ENCODE measurements around the gene KLHL2. TPM values are rescaled to one million over a fixed set of nuclear protein-coding genes. Genes with fewer than 3 reads are reported as not detected.
"Not testable (repeated sequence)": the region's sequence is repeated elsewhere in the genome, so short reads cannot be mapped to it uniquely, and the experiment has no call there.

KLHL2 gene
- total and polyA plus RNA-seq, 2 donors (not counting 3 experiments of a cell fraction or from before 2014, with no cell fraction given): 9.9 to 22.1 TPM

DNA sequence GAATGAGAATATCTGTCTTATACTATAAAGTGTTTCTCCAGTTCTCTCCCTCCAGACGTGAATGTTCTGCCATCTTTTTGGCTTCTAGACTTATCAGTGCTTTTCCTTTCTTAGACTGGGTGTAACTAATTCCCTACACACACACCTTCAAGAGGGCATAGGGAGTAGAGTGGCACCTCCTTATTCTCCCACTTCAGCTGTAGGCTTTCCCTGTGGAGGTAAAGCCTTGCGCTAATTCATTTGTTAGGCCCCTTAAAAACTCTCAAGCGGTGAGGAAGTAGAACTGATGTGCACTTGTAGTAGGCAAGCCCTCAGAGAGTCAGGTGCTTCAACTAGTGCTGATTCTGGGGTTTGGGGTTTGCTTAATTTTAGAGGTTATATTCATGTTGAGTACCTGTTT, 10.0 kb downstream of the KLHL2 start:
- no TSS peak for BruUV-seq (replicated peaks)
- no peak for FAIRE-seq
- Histone ChIP-seq H2AFZ (ENCODE audit: low read depth, low read length) (no peak overlapping the region), H3K4me2 (ENCODE audit: insufficient read depth, low read length) (no peak overlapping the region), H3K4me3 (replicated peaks in 1 of 3; ENCODE audit: insufficient read depth in 1 of 3, low read depth in 1 of 3, low read length in 3 of 3) (no peak overlapping the region), H3K27ac (ENCODE audit: insufficient read depth, low read depth, low read length) (no peak overlapping the region), H3K9ac (replicated peaks; ENCODE audit: extremely low read depth, insufficient read depth, low read length) (no peak overlapping the region), H3K9me1 (replicated peaks; ENCODE audit: control insufficient read depth, extremely low read depth, insufficient read depth, low read length) (no peaks in the 10 kb centered on the region), H3K79me2 (ENCODE audit: control insufficient read depth, insufficient read depth, low read length) (peaks cover 22% of the 10 kb centered on the region), H3K9me3 (replicated peaks; ENCODE audit: control insufficient read depth, insufficient read depth, low read length) (no peaks in the 10 kb centered on the region), H3K4me1 (ENCODE audit: control insufficient read depth, extremely low read depth, insufficient read depth, low read length) (peaks cover 31% of the 10 kb centered on the region), H4K20me1 (replicated peaks; ENCODE audit: control insufficient read depth, extremely low read depth, insufficient read depth, low read length) (no peaks in the 10 kb centered on the region), H3K36me3 (ENCODE audit: control insufficient read depth in 2 of 2, extremely low read depth in 1 of 2, insufficient read depth in 2 of 2, low read length in 2 of 2) (no peaks in the 10 kb centered on the region), H3K27me3 (ENCODE audit: control insufficient read depth in 2 of 2, insufficient read depth in 2 of 2, low read length in 2 of 2) (no peaks in the 10 kb centered on the region)
- TF ChIP-seq POLR2AphosphoS5 (IDR thresholded peaks at IDR 0.05; ENCODE audit: insufficient read depth, low read depth, low read length): no peak
- TF ChIP-seq, protein P1, sequence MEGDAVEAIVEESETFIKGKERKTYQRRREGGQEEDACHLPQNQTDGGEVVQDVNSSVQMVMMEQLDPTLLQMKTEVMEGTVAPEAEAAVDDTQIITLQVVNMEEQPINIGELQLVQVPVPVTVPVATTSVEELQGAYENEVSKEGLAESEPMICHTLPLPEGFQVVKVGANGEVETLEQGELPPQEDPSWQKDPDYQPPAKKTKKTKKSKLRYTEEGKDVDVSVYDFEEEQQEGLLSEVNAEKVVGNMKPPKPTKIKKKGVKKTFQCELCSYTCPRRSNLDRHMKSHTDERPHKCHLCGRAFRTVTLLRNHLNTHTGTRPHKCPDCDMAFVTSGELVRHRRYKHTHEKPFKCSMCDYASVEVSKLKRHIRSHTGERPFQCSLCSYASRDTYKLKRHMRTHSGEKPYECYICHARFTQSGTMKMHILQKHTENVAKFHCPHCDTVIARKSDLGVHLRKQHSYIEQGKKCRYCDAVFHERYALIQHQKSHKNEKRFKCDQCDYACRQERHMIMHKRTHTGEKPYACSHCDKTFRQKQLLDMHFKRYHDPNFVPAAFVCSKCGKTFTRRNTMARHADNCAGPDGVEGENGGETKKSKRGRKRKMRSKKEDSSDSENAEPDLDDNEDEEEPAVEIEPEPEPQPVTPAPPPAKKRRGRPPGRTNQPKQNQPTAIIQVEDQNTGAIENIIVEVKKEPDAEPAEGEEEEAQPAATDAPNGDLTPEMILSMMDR (IDR thresholded peaks at IDR 0.05; ENCODE audit: extremely low read depth in 1 of 2, insufficient read depth in 1 of 2, low read depth in 1 of 2, low read length in 2 of 2): no peak
- no peak for TF ChIP-seq FOS (IDR thresholded peaks at IDR 0.05; ENCODE audit: borderline replicate concordance, insufficient read depth, low read length)
- no peak for TF ChIP-seq POLR2A (IDR thresholded peaks at IDR 0.05; ENCODE audit: low read depth, low read length)
- TF ChIP-seq, protein P2, sequence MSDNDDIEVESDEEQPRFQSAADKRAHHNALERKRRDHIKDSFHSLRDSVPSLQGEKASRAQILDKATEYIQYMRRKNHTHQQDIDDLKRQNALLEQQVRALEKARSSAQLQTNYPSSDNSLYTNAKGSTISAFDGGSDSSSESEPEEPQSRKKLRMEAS (IDR thresholded peaks at IDR 0.05; ENCODE audit: insufficient read depth, insufficient read length): no peak
- TF ChIP-seq MYC (IDR thresholded peaks at IDR 0.05; ENCODE audit: low read depth, low read length): no peak
- no peak for TF ChIP-seq GATA2 (IDR thresholded peaks at IDR 0.05; ENCODE audit: insufficient read depth, insufficient read length, low read depth, low read length)
- TF ChIP-seq JUN (IDR thresholded peaks at IDR 0.05; ENCODE audit: borderline replicate concordance, insufficient read depth, insufficient read length, low read depth): no peak
- no peak for TF ChIP-seq EZH2 (IDR thresholded peaks at IDR 0.05; ENCODE audit: borderline replicate concordance, low read depth, low read length, severe bottlenecking)
- dilution Hi-C loops (cut with MboI; ENCODE audit: extremely low pct_ligation_motif_present, low sequenced_read_pairs): no loop called here
- intact Hi-C loops (cut with micrococcal nuclease): no loop called here
- POLR2A ChIA-PET: no interaction called here
- CTCF ChIA-PET: no interaction called here
- DNase-seq (ENCODE audit: low read depth, low spot score): no peak

DNA sequence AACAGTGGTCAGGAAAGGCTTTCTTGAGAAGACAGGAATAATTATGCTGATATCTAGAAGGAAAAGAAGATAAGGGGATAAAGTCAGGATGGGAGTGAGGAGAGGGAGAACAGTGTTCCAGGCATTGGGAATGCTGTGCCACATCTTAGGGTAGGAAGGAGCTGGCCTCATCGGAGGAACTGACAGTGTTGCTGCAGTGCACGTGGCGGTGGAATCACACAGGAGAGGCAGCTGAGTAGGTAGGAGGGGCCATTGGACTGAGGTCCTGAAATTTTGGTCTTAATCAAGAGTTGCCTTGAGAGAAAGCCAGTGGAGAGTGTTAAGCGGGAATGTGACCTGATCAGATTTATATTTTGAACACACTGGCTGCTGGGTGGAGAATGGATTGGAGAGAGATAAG, 13.9 kb downstream of the KLHL2 start:
- H3K4me2 ChIP-seq (ENCODE audit: insufficient read depth, low read length); BruUV-seq (replicated peaks); DNase-seq (ENCODE audit: low read depth, low spot score); H4K20me1 ChIP-seq (replicated peaks; ENCODE audit: control insufficient read depth, extremely low read depth, insufficient read depth, low read length); H3K9me3 ChIP-seq (replicated peaks; ENCODE audit: control insufficient read depth, insufficient read depth, low read length); POLR2A ChIA-PET; H3K36me3 ChIP-seq (ENCODE audit: control insufficient read depth in 2 of 2, extremely low read depth in 1 of 2, insufficient read depth in 2 of 2, low read length in 2 of 2); H3K9ac ChIP-seq (replicated peaks; ENCODE audit: extremely low read depth, insufficient read depth, low read length); H2AFZ ChIP-seq (ENCODE audit: low read depth, low read length); dilution Hi-C loops (cut with MboI; ENCODE audit: extremely low pct_ligation_motif_present, low sequenced_read_pairs); H3K27me3 ChIP-seq (ENCODE audit: control insufficient read depth in 2 of 2, insufficient read depth in 2 of 2, low read length in 2 of 2); CTCF ChIA-PET; FAIRE-seq; H3K4me3 ChIP-seq (replicated peaks in 1 of 3; ENCODE audit: insufficient read depth in 1 of 3, low read depth in 1 of 3, low read length in 3 of 3); H3K9me1 ChIP-seq (replicated peaks; ENCODE audit: control insufficient read depth, extremely low read depth, insufficient read depth, low read length): not testable (repeated sequence)
- H3K4me1 ChIP-seq (ENCODE audit: control insufficient read depth, extremely low read depth, insufficient read depth, low read length): peaks cover 21% of the 10 kb centered on the region
- H3K27ac ChIP-seq (ENCODE audit: insufficient read depth, low read depth, low read length): peak overlapping the region; percentile 96
- peaks cover 15% of the 10 kb centered on the region for H3K79me2 ChIP-seq (ENCODE audit: control insufficient read depth, insufficient read depth, low read length)
- intact Hi-C loops (cut with micrococcal nuclease): loop anchor here (5.0 kb wide), 1 partner anchor 36 kb away; no protein-coding TSS in a partner anchor

DNA sequence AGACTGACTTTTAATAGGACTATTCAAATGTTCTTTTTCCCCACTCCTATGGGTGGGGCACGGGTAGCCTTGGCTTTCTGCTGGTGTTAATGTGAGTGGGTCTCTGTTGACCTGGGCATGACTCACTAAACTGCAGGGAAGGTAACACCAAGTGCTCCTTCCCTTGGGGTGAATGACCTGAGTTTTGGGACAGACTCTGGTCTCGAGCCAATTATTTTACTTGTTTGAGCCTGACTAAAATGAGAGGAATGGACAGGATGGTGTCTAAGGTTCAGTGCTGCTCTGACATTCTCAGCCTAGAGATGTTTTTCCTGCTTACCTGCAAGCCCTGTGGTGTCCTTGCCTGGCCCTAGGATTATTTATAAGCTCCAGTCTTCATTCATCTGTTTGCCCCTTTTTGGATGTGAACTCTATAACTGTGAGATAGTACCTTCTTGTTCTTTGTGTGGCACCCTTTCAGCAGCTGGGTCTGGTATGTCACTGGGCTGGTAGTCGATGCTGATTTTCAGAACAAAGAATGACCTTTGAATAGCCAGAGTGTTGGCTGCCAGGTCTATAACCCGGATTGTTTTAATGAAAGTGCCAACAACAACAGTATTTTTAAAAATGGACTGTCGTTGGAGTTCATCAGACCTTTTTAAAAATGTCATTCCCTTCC, 14.8 kb downstream of the KLHL2 start:
- DNase-seq (ENCODE audit: low read depth, low spot score): peak; percentile 44
- H3K79me2 ChIP-seq (ENCODE audit: control insufficient read depth, insufficient read depth, low read length): peaks cover 13% of the 10 kb centered on the region
- dilution Hi-C loops (cut with MboI; ENCODE audit: extremely low pct_ligation_motif_present, low sequenced_read_pairs); H3K9me1 ChIP-seq (replicated peaks; ENCODE audit: control insufficient read depth, extremely low read depth, insufficient read depth, low read length); FAIRE-seq; H4K20me1 ChIP-seq (replicated peaks; ENCODE audit: control insufficient read depth, extremely low read depth, insufficient read depth, low read length); POLR2A ChIA-PET; H3K4me3 ChIP-seq (replicated peaks in 1 of 3; ENCODE audit: insufficient read depth in 1 of 3, low read depth in 1 of 3, low read length in 3 of 3); H2AFZ ChIP-seq (ENCODE audit: low read depth, low read length); CTCF ChIA-PET; H3K36me3 ChIP-seq (ENCODE audit: control insufficient read depth in 2 of 2, extremely low read depth in 1 of 2, insufficient read depth in 2 of 2, low read length in 2 of 2); H3K9me3 ChIP-seq (replicated peaks; ENCODE audit: control insufficient read depth, insufficient read depth, low read length); H3K27me3 ChIP-seq (ENCODE audit: control insufficient read depth in 2 of 2, insufficient read depth in 2 of 2, low read length in 2 of 2): not testable (repeated sequence)
- intact Hi-C loops (cut with micrococcal nuclease): loop anchor here (1.0 to 5.0 kb wide), 4 partner anchors 8 to 105 kb away; partner anchors contain the start of genes KLHL2 and MSMO1
- peak overlapping the region; percentile 23 for H3K9ac ChIP-seq (replicated peaks; ENCODE audit: extremely low read depth, insufficient read depth, low read length)
- H3K4me1 ChIP-seq (ENCODE audit: control insufficient read depth, extremely low read depth, insufficient read depth, low read length): peaks cover 20% of the 10 kb centered on the region
- BruUV-seq (replicated peaks): TSS peak; percentile 92
- H3K27ac ChIP-seq (ENCODE audit: insufficient read depth, low read depth, low read length): peak overlapping the region; percentile 96
- H3K4me2 ChIP-seq (ENCODE audit: insufficient read depth, low read length): peak overlapping the region; percentile 78

Measured in endothelial cell of umbilical vein (primary cell).